K562 (cell line): Measurements from ENCODE around the gene OPTN.

Source experiments
- HMGXB4 ChIP-seq: sonication (generic); formaldehyde crosslinking; IDR thresholded peaks from 2 replicates; pipeline ENCODE4 v1.8.1; 2023; ENCODE audit warnings: mild to moderate bottlenecking, missing genetic modification reagents
- PRDM10 ChIP-seq: fragments of 450-650 bp; IDR thresholded peaks from 2 replicates; pipeline ENCODE4 v1.6.1; 2018; ENCODE audit not compliant: partially characterized antibody

GRCh38 chr10:13115832-13116803 is 16.2 kb downstream of the OPTN start:
- TF ChIP-seq PRDM10 (no peak), HMGXB4 (CRISPR knock-in tag) (no peak)
